Prostate gland (tissue), 2 donors: ENCODE results near the gene APBA3.

Experiments used
- CTCF ChIP-seq, 4 experiments: fragments of 200-600 bp in 2 of 4; fragments of 450-650 bp in 2 of 4; sonication (generic) in 2 of 4; IDR thresholded peaks; 1 replicate in 3 of 4; 2 replicates in 1 of 4; pipeline ENCODE4 v1.5.1; 2016 to 2019; ENCODE audit warnings: antibody characterized with exemption in 4 of 4, mild to moderate bottlenecking in 2 of 4, moderate library complexity in 2 of 4
- POLR2A ChIP-seq: fragments of 450-650 bp; IDR thresholded peaks from one replicate; pipeline ENCODE4 v1.6.1; 2016; ENCODE audit warnings: antibody characterized with exemption, mild to moderate bottlenecking

DNA sequence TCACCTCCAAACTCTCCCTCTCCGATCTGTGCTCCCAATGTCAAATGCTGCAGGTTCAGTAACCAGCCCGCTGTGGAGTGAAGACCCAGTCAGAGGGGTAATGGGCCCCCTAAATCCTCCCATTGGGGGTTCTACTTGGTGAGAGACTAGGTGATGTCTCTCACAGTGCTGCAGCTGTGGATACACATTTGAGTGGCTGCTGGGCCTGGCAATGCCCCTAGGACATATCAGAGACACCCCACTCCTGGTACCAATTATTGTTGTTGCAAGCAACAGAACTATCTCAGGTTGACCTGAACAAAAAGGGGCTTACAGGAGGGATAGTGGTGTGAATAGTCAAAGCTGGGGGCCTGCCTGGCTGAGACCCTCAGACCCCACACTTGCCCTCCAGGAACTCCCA is 20.1 kb upstream of the APBA3 start:
- TF ChIP-seq CTCF (IDR thresholded peaks at IDR 0.05) (no peak), POLR2A (no peak)
